ENCODE measurements around the gene OR6S1. TPM values are rescaled to one million over a fixed set of nuclear protein-coding genes. Genes with fewer than 3 reads are reported as not detected.

Gene OR6S1
- total and polyA plus RNA-seq, 2 donors, result not detected

DNA sequence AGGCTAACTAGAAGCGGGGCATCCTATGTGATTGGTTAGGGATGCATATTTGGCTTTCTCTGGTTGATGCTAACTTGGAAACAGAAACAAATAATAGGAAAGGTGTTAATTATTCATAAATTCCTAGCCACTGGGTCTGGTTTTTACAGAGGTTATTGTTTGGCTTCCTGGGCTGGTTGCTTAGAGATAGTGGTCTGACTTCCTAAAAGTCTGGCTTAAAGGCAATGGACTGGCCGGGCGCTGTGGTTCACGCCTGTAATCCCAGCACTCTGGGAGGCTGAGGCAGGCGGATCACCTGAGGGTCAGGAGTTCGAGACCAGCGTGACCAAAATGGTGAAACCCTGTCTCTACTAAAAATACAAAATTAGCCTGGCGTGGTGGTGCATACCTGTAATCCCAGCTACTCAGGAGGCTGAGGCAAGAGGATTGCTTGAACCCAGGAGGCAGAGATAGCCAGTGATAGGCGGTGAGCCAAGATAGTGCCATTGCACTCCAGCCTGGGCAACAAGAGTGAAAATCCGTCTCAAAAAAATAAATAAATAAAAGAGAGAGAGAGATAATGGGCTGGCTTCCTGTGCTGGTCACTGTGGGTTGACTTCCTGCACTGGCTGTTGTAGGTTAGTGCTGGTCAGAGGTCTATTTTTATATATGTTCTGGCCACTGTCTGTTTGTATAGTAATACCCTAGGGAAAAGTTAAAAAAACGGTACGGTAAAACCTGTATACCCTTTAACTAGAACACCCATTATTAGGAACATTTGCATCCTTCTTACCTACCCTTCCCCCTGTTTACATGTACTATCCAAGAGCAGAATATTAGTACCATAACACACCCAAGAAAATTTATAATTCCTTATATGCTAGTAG is 24.1 kb downstream of the OR6S1 start:
- no peaks in the 10 kb centered on the region for H3K9me3 ChIP-seq (ENCODE audit: control insufficient read depth in 2 of 2, insufficient read depth in 1 of 2, low read length in 1 of 2)
- no peaks in the 10 kb centered on the region for H3K36me3 ChIP-seq (ENCODE audit: control insufficient read depth in 2 of 2, insufficient read depth in 2 of 2, low read length in 1 of 2)
- no peak for DNase-seq (ENCODE audit: low read depth in 6 of 9, low spot score in 9 of 9)
- no peak overlapping the region for H3K27ac ChIP-seq (ENCODE audit: low read depth in 1 of 2, low read length in 1 of 2)
- no peak overlapping the region for H3K4me3 ChIP-seq (ENCODE audit: low read length in 2 of 2)
- H3K27me3 ChIP-seq (ENCODE audit: control insufficient read depth in 2 of 2, insufficient read depth in 1 of 2, low read length in 1 of 2), result peaks cover 3 to 17% of the 10 kb centered on the region in 2 donors
- 83% methylated on average over 12 of the region's 12 CpGs for WGBS
- H3K4me1 ChIP-seq (ENCODE audit: control insufficient read depth in 2 of 2, insufficient read depth in 2 of 2, low read length in 2 of 2), result peaks cover 3 to 8% of the 10 kb centered on the region in 2 donors

DNA sequence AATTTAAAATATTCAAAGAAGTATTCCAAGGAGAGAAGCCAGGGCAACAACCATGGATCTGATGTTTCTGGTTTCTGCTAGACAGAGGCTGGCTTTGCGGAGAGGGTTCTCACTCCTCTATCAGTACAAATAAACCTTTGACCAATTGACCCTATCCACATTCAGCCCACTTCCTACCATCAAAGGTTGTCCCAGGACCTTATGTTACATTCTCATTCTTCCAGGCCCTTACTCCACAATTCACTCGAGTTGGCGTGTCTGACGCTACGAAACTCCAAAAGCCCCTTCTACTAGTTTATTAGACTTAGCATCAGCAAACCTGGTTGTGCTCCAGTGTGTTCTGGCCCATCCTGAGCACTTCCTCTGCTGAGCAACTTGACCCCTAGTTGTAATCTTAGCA is 25.5 kb downstream of the OR6S1 start:
- peaks cover 6 to 22% of the 10 kb centered on the region in 2 donors for H3K27me3 ChIP-seq (ENCODE audit: control insufficient read depth in 2 of 2, insufficient read depth in 1 of 2, low read length in 1 of 2)
- no peak overlapping the region for H3K4me3 ChIP-seq (ENCODE audit: low read length in 2 of 2)
- no peak for DNase-seq (ENCODE audit: low read depth in 6 of 9, low spot score in 9 of 9)
- no peaks in the 10 kb centered on the region for H3K36me3 ChIP-seq (ENCODE audit: control insufficient read depth in 2 of 2, insufficient read depth in 2 of 2, low read length in 1 of 2)
- peaks cover 3 to 8% of the 10 kb centered on the region in 2 donors for H3K4me1 ChIP-seq (ENCODE audit: control insufficient read depth in 2 of 2, insufficient read depth in 2 of 2, low read length in 2 of 2)
- WGBS, result 95% methylated on average over 5 of the region's 5 CpGs
- no peaks in the 10 kb centered on the region for H3K9me3 ChIP-seq (ENCODE audit: control insufficient read depth in 2 of 2, insufficient read depth in 1 of 2, low read length in 1 of 2)
- H3K27ac ChIP-seq (ENCODE audit: low read depth in 1 of 2, low read length in 1 of 2), result no peak overlapping the region

DNA sequence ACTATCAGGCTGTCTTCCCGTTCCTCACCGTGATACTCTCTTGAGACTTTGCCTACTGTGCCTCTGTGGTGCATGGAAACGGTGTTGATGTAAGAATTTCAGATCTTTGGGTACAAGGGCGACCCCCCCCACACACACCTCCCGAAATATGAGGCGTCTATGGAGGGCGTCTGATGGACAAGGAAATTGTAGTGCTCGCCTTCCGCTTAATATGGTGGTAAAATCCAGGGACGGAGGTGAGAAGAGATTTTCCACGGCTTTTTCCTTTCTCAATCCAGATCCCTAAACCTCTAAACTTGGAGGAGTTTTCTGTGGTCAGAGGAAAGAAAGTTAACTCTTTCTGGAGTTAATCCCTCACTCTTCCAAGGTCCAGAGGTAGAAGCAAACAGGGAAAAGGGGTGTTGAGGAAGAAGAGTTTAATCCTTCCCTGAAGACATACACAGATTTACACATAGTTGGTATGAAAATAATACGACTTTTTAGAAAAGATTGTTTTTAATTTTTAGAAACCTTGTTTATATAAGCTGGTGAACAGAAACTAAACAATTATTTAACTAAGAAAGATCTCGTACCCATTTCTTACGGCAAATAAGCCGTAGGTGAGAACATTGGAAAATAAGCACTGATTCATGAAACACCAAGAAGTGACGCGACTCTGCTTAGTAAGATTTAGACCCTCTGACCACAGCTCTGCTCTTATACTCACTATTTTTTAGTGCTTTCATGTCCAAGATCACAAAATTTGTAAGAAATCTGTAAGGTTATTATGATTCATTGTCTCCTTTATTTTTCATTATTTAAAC is 27.3 kb downstream of the OR6S1 start:
- peaks cover 3 to 8% of the 10 kb centered on the region in 2 donors for H3K4me1 ChIP-seq (ENCODE audit: control insufficient read depth in 2 of 2, insufficient read depth in 2 of 2, low read length in 2 of 2)
- peaks cover 8 to 37% of the 10 kb centered on the region in 2 donors for H3K27me3 ChIP-seq (ENCODE audit: control insufficient read depth in 2 of 2, insufficient read depth in 1 of 2, low read length in 1 of 2)
- H3K27ac ChIP-seq (ENCODE audit: low read depth in 1 of 2, low read length in 1 of 2), result peak overlapping the region in 1 of 2 donors; percentile 71
- H3K9me3 ChIP-seq (ENCODE audit: control insufficient read depth in 2 of 2, insufficient read depth in 1 of 2, low read length in 1 of 2), result no peaks in the 10 kb centered on the region
- 22% methylated on average over 17 of the region's 17 CpGs for WGBS
- DNase-seq (ENCODE audit: low read depth in 6 of 9, low spot score in 9 of 9), result no peak
- H3K4me3 ChIP-seq (ENCODE audit: low read length in 2 of 2), result peak overlapping the region; percentile 31 to 33
- no peaks in the 10 kb centered on the region for H3K36me3 ChIP-seq (ENCODE audit: control insufficient read depth in 2 of 2, insufficient read depth in 2 of 2, low read length in 1 of 2)

DNA sequence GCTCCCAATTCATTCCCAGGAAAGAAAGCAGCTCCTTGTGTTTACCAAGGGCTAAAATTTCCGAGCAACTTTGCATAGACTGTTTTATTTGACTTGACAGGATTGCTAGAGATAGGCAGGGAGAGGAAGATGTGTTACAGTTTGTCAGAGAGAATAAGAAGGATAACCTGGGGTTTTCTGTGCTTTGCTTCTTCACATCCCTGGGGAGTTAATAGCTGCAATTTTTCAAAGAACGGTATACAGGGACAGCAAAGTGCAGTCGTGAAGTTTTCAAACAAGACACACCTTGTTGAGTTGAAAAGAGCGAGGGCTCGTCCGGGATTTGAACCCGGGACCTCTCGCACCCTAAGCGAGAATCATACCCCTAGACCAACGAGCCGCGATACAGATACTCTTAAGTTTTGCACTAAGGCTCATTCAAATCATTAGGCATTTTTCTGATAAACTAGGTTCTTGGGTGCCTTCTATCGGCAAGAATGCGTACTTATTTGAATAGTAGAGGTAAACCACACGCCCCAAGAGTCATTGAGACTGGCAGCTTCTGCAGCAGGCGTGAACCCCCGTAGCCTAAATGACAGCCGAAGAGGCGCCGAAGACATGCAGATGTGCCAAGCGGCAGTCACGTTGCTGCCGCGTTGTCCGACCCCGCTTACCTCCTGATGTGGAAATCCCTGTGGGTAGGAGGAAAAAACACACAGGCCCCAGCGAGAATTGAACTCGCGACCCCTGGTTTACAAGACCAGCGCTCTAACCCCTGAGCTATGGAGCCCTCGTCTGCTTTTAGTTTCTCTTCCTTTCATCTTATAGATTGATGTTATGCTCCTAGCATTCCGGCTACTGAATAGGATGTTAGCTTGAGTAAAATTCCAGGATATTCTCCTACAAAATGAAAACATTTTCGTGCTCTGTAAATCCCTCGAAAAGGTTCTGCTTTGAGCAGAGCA is 28.1 kb downstream of the OR6S1 start:
- peaks cover 3 to 8% of the 10 kb centered on the region in 2 donors for H3K4me1 ChIP-seq (ENCODE audit: control insufficient read depth in 2 of 2, insufficient read depth in 2 of 2, low read length in 2 of 2)
- H3K4me3 ChIP-seq (ENCODE audit: low read length in 2 of 2), result peak overlapping the region; percentile 31 to 33
- 2% methylated on average over 34 of the region's 34 CpGs for WGBS
- H3K9me3 ChIP-seq (ENCODE audit: control insufficient read depth in 2 of 2, insufficient read depth in 1 of 2, low read length in 1 of 2), result no peaks in the 10 kb centered on the region
- H3K27me3 ChIP-seq (ENCODE audit: control insufficient read depth in 2 of 2, insufficient read depth in 1 of 2, low read length in 1 of 2), result peaks cover 8 to 37% of the 10 kb centered on the region in 2 donors
- DNase-seq (ENCODE audit: low read depth in 6 of 9, low spot score in 9 of 9), result peak; percentile 58 to 91 (median 71)
- H3K27ac ChIP-seq (ENCODE audit: low read depth in 1 of 2, low read length in 1 of 2), result peak overlapping the region; percentile 8 to 18
- H3K36me3 ChIP-seq (ENCODE audit: control insufficient read depth in 2 of 2, insufficient read depth in 2 of 2, low read length in 1 of 2), result no peaks in the 10 kb centered on the region

DNA sequence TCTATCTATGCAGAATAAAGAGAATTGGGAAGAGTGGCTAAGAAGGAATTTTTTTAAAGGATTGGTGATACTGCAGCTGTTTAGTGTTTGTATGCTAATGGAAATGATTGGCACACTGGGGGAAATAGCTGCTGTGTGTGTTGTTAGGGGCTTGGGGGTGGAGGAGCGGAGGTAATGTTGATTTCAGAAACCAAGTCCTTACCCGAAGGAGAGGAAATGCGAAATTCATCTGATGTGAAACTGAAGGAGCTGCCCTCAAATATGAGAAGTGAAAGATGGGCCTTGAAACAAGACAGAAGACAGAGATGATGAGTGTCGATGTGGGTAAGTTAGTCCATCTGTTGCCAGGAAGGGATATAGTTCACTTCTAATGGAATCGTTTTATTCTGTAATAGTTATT is 29.1 kb downstream of the OR6S1 start:
- WGBS, result 67% methylated on average over 5 of the region's 5 CpGs
- H3K27ac ChIP-seq (ENCODE audit: low read depth in 1 of 2, low read length in 1 of 2), result no peak overlapping the region
- no peak overlapping the region for H3K4me3 ChIP-seq (ENCODE audit: low read length in 2 of 2)
- H3K4me1 ChIP-seq (ENCODE audit: control insufficient read depth in 2 of 2, insufficient read depth in 2 of 2, low read length in 2 of 2), result peaks cover 3 to 8% of the 10 kb centered on the region in 2 donors
- H3K9me3 ChIP-seq (ENCODE audit: control insufficient read depth in 2 of 2, insufficient read depth in 1 of 2, low read length in 1 of 2), result no peaks in the 10 kb centered on the region
- no peaks in the 10 kb centered on the region for H3K36me3 ChIP-seq (ENCODE audit: control insufficient read depth in 2 of 2, insufficient read depth in 2 of 2, low read length in 1 of 2)
- H3K27me3 ChIP-seq (ENCODE audit: control insufficient read depth in 2 of 2, insufficient read depth in 1 of 2, low read length in 1 of 2), result peaks cover 8 to 37% of the 10 kb centered on the region in 2 donors
- no peak for DNase-seq (ENCODE audit: low read depth in 6 of 9, low spot score in 9 of 9)

DNA sequence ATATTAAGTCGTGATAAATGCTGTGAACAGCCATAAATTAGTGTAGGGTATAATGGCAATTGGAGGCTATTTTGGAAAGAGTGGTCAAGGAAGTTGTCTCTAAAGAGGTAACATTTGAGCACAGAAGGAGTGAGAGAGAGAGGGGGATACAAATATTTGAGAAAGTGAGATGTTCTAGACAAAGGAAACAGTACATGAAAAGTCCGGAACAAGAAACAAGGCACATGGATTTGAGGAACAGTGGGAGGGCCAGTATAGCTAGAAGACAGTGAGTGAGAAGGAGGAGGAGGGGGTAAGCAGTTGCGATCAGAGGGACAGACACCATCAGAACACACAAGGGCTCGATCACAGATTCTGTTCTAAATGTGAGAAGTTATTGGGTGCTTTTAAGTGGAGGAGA is 30.2 kb downstream of the OR6S1 start:
- H3K36me3 ChIP-seq (ENCODE audit: control insufficient read depth in 2 of 2, insufficient read depth in 2 of 2, low read length in 1 of 2), result no peaks in the 10 kb centered on the region
- WGBS, result 75% methylated on average over 4 of the region's 4 CpGs
- DNase-seq (ENCODE audit: low read depth in 6 of 9, low spot score in 9 of 9), result no peak
- H3K4me1 ChIP-seq (ENCODE audit: control insufficient read depth in 2 of 2, insufficient read depth in 2 of 2, low read length in 2 of 2), result peaks cover 3 to 8% of the 10 kb centered on the region in 2 donors
- H3K27me3 ChIP-seq (ENCODE audit: control insufficient read depth in 2 of 2, insufficient read depth in 1 of 2, low read length in 1 of 2), result peaks cover 8 to 37% of the 10 kb centered on the region in 2 donors
- H3K4me3 ChIP-seq (ENCODE audit: low read length in 2 of 2), result no peak overlapping the region
- H3K9me3 ChIP-seq (ENCODE audit: control insufficient read depth in 2 of 2, insufficient read depth in 1 of 2, low read length in 1 of 2), result no peaks in the 10 kb centered on the region
- H3K27ac ChIP-seq (ENCODE audit: low read depth in 1 of 2, low read length in 1 of 2), result no peak overlapping the region

DNA sequence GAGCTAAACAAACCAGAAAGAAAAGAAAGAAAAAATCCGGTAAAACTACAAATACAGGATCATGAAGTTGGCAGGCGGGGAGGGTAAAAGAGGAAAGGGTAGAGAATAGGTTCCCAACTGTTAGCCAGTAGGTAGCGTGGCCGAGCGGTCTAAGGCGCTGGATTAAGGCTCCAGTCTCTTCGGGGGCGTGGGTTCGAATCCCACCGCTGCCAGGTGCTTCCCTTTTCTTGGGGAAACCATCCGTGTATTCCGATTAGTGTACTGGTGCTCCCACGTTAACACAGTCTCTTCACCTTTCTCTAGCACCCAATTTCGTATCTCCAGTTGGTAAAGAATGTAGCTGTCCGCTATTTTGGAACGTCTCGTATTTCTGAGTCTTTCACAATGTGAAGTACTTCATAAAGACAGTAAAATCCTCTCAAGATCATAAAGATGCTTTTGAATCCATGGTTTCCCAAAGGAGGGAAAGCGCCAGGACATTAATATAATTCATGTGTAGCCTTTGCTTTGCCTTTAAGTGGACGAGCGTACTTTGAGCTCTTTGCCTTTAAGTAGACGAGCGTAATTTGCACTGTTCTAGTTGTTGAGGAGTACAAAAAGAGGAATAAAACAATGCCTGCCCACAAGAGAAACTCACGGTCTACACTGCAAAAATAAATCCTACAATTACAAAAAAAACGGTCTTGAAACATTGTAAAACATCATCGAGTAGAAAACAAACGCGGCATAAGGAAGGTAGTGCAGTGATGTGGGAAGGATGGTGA is 31.3 kb downstream of the OR6S1 start:
- peak in 4 of 9 donors; percentile 29 to 74 (median 50) for DNase-seq (ENCODE audit: low read depth in 6 of 9, low spot score in 9 of 9)
- H3K27ac ChIP-seq (ENCODE audit: low read depth in 1 of 2, low read length in 1 of 2), result no peak overlapping the region
- H3K27me3 ChIP-seq (ENCODE audit: control insufficient read depth in 2 of 2, insufficient read depth in 1 of 2, low read length in 1 of 2), result peaks cover 8 to 37% of the 10 kb centered on the region in 2 donors
- no peaks in the 10 kb centered on the region for H3K36me3 ChIP-seq (ENCODE audit: control insufficient read depth in 2 of 2, insufficient read depth in 2 of 2, low read length in 1 of 2)
- H3K9me3 ChIP-seq (ENCODE audit: control insufficient read depth in 2 of 2, insufficient read depth in 1 of 2, low read length in 1 of 2), result no peaks in the 10 kb centered on the region
- H3K4me3 ChIP-seq (ENCODE audit: low read length in 2 of 2), result peak overlapping the region; percentile 51 to 66
- 3% methylated on average over 27 of the region's 27 CpGs for WGBS
- H3K4me1 ChIP-seq (ENCODE audit: control insufficient read depth in 2 of 2, insufficient read depth in 2 of 2, low read length in 2 of 2), result peaks cover 3 to 8% of the 10 kb centered on the region in 2 donors

Data from thymus (tissue), 11 donors.